GM19328 (cell line): ENCODE measurements around the gene PDE4D.

Experiments
- ATAC-seq: cut with Tn5 transposase; IDR thresholded peaks from one replicate; pipeline ENCODE4 v1.9.1; 2021; ENCODE audit warnings: mild to moderate bottlenecking, moderate library complexity; ENCODE audit not compliant: unreplicated experiment

Gene PDE4D

GRCh38 chr5:59099270-59099994 is 794.1 kb downstream of the PDE4D start:
- no peak for ATAC-seq

GRCh38 chr5:59098743-59099142 is 794.8 kb downstream of the PDE4D start:
- no peak for ATAC-seq

- no peak for ATAC-seq
These were observed 795.8 kb downstream of the PDE4D start for GRCh38 chr5:59097712-59098111.

- ATAC-seq, result no peak
These were observed 796.4 kb downstream of the PDE4D start for GRCh38 chr5:59097116-59097515.

- no peak for ATAC-seq
These were observed 798.0 kb downstream of the PDE4D start for GRCh38 chr5:59095480-59095879.

- no peak for ATAC-seq
These were observed 798.7 kb downstream of the PDE4D start for GRCh38 chr5:59094864-59095263.

- no peak for ATAC-seq
These were observed 800.2 kb downstream of the PDE4D start for GRCh38 chr5:59093329-59093728.

- no peak for ATAC-seq
These were observed 800.8 kb downstream of the PDE4D start for GRCh38 chr5:59092758-59093157.

GRCh38 chr5:59091965-59092364 is 801.6 kb downstream of the PDE4D start:
- no peak for ATAC-seq

- no peak for ATAC-seq
These were observed 803.2 kb downstream of the PDE4D start for GRCh38 chr5:59090323-59090722.

GRCh38 chr5:59089767-59090166 is 803.8 kb downstream of the PDE4D start:
- ATAC-seq, result no peak

- ATAC-seq, result no peak
These were observed 805.0 kb downstream of the PDE4D start for GRCh38 chr5:59088546-59088945.

GRCh38 chr5:59086024-59086423 is 807.5 kb downstream of the PDE4D start:
- no peak for ATAC-seq

GRCh38 chr5:59081693-59082092 is 811.8 kb downstream of the PDE4D start:
- no peak for ATAC-seq

GRCh38 chr5:59079622-59080620 is 813.6 kb downstream of the PDE4D start:
- ATAC-seq, result no peak

GRCh38 chr5:59071755-59072549 is 821.6 kb downstream of the PDE4D start:
- no peak for ATAC-seq

- ATAC-seq, result no peak
These were observed 824.0 kb downstream of the PDE4D start for GRCh38 chr5:59069438-59070079.

- no peak for ATAC-seq
These were observed 825.4 kb downstream of the PDE4D start for GRCh38 chr5:59067956-59068656.

- ATAC-seq, result no peak
These were observed 827.0 kb downstream of the PDE4D start for GRCh38 chr5:59066367-59067163.
